ENCODE results near the gene PTPRR. TPM values are rescaled to one million over a fixed set of nuclear protein-coding genes. Genes with fewer than 3 reads are reported as not detected.

PTPRR gene
- total RNA-seq, 1 experiment from 2014 or later: 6.9 TPM

DNA sequence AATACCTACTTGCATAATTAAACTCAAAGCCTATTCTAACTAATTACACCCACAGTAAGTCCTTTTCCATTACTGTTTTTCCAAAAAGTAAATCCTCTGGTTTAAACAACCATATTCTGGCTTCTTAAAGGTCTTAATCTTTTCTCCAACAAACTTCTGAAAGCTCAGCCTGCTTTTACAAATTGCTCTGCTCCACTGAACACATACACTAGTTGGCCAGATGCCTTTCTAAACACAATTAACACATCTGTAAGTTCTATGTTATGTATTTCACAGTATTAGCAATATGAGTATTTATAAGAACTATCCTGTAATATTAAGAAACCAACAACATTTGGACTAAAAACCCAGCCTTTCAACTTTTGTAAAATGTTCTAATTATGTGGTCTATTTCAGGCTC, 313.4 kb downstream of the PTPRR start:
- no peak for DNase-seq (ENCODE audit: low read depth)

DNA sequence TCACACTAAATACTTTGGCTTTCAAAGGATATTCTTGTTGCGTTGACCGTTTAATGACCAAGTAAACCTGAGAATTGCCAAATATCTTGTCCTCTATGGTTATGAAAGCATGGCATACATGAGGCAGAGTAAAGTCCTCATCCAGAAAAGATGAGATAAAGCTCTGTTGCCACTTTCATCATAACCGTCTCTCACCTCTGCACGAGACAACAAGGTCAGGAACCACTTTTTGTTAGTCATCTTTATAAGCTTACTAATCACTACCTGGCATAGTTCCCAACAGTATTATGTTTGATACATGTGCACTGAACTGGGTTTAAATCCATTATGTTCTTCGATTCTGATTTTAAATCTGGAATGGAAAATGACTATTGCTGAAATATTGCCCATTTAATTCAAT, 314.6 kb downstream of the PTPRR start:
- DNase-seq (ENCODE audit: low read depth): peak; percentile 77

DNA sequence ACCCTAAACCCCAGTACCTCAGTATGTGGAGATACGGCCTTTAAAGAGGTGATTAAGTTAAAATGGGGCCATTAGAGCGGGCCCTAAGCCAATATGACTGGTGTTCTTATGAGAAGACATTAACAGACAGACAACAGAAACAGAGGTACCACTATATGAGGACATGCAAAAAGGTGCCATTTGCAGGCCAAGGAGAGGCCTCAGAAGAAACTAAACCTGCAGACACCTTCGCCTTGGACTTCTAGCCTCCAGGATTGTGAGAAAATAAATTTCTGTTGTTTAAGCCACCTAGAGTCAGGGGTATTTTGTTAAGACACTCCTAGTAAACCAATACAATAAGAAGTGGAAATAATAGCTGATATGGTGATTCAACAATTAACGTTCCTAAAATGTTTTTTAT, 315.9 kb downstream of the PTPRR start:
- DNase-seq (ENCODE audit: low read depth): no peak

DNA sequence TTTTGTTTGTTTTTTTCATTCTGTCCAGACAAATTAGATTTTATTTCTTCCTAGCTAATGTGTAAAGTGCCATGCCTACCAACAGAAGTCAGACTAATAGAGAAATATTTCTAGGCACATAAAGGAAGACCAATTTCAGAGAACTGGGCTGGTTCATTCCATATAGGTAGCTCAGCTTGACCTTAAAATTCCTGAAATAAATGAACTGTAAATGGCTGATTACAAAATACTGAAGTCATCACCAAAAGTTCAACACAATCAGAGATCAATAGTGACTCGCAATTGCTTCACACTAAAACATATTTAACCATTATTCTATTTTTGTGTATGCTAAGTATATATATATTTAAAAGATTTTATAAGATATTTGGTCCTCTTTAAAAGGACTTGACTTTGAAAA, 317.5 kb downstream of the PTPRR start:
- no peak for DNase-seq (ENCODE audit: low read depth)

DNA sequence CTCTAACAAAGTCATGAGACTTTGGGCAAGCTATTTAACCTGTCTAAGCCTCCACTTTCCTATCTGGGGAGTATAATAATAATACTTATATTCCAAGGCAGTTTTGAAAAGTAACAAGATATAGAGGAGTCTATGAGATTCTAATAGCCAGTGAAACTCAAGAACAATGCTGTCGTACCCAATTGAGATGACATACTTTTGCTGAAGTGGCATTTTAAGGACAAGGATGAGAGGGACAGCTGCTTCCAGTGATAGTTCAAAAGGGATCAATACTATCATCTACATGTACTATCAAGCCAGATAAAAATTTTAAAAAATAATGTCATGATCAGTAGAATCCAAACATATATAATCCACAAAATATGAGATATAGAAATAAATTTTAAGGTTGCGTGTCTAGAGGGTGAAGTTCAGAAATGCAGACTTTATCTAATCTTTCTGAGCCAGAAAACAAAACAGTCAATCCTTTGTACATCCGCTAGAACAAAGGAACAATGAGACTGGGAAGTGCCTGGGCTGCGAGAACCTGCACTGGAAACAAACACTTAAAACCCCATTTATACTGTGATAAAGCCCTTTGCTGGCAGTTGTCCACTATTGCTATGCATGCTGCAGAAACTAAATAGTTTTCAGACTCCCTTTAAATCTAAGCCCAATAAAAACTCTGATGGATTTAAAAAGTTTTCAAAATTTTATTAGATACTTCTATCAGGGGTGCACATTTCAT, 321.9 kb downstream of the PTPRR start:
- DNase-seq (ENCODE audit: low read depth): no peak

DNA sequence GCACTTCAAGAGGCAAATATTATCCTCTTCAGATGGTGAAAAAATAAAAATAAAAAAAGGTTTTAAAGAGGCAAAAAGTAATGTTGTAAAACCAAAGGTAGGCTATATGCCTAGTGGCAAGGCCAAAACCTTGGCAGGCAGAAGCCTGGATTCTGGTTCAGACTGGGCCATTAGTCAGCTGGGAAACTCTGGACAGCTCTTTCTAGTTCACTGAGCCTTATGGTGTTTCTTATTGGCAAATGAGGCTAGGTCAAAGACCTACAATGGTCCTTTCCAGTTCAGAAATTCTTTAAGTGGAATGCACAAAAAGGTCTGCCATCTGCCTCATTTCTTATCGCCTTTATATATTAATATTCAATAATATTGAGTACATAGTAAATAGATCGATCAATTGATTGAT, 327.9 kb downstream of the PTPRR start:
- peak; percentile 15 for DNase-seq (ENCODE audit: low read depth)

DNA sequence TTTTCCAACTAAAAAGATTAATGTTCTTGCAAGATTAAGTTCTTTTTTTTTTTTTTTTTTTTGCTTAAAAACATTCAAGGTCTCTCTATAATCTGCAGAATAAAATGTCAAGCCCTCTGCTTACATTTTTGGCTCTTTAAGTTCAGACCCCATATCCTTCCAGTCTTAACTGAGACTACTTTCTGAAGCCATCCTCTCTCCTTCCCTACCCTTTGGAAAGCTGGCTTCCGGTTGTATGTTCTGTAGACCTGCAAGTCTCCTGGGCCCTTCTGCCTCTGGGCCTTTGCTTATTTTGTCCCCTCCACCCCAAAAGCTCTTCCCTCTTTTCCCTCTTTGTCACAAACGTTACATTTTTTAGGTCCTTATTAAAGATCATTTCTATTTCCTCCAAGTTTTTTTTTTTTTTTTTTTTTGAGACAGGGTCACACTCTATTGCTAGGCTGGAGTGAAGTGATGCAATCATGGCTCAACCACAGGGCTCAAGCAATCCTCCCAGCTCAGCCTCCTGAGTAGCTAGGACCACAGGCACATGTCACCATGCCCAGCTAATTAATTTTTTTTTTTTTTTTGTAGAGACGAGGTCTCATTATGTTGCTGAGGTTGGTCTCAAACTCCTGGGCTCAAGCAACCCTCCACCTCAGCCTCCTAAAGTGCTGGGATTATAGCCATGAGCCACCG, 329.9 kb downstream of the PTPRR start:
- peak; percentile 15 for DNase-seq (ENCODE audit: low read depth)

DNA sequence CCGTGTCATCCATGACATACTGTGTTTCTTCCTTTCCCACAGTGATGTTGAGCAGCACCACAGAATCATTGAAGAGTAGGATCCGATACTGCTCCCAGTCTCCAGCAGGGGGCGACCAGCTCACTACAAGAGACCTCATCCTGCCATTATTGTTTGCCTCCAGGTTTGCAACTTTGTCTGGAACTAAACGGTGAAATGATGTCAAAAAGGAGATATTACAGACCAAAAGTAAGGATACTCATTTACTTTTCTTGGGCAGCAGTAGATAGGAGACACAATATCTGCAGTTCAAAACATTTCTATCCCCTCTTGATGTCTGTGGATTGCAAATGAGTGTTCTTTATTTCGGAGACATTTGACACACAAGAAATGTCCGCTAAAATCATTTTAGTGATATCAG, 330.5 kb downstream of the PTPRR start:
- DNase-seq (ENCODE audit: low read depth): peak; percentile 74

Other genes with a start within 250 kb of the PTPRR start
- gene TSPAN8, start 237.3 kb upstream of the PTPRR start, total RNA-seq (2014; rRNA removed; shearing (Covaris generic)): 0.64 TPM in 1 of 2 replicates, not detected in the other

All from M059J (cell line).